ENCODE measurements around the gene MEGF11.

MEGF11 gene

DNA sequence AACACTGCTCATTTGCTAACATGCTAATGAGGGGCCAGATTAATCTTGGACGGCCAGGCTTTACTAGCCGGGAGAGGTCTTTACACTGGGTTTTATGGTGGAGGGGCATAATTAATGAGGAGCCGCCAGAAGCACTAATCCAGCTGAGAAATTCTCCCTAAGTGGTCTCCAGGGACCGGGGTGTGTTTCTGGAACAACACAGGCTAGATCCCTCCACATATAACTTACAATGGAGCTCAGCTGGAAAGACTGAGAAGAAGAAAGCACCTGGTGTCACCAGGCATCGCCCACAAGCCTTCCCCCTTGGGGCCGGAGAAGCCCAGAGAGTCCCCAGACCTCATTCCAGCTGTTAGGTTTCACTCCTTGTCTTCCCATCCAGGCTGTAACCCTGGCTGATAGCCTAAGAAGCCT, 127.5 kb downstream of the MEGF11 start:
- TF ChIP-seq CTCF (IDR thresholded peaks at IDR 0.05; ENCODE audit: low read depth, low read length) (no peak), EZH2phosphoT487 (IDR thresholded peaks at IDR 0.05; ENCODE audit: low read depth) (no peak)
- H3K9ac ChIP-seq (ENCODE audit: low read length), result no peak overlapping the region
- no peaks in the 10 kb centered on the region for H3K9me3 ChIP-seq (ENCODE audit: insufficient read depth, low read length)
- H3K4me3 ChIP-seq (ENCODE audit: low read length), result no peak overlapping the region
- no peaks in the 10 kb centered on the region for H3K36me3 ChIP-seq (replicated peaks; ENCODE audit: low read depth, low read length)
- H3K27ac ChIP-seq (ENCODE audit: low read length), result no peak overlapping the region
- no peak overlapping the region for H3K4me2 ChIP-seq (ENCODE audit: low read length)
- no peaks in the 10 kb centered on the region for H3K79me2 ChIP-seq (ENCODE audit: low read length)
- peaks cover 7% of the 10 kb centered on the region; the same call in 1 of the 2 replicates for H3K4me1 ChIP-seq (ENCODE audit: low read length)
- no peaks in the 10 kb centered on the region for H4K20me1 ChIP-seq (ENCODE audit: insufficient read depth, low read length)
- H3K27me3 ChIP-seq (ENCODE audit: low read depth, low read length), result peaks cover 86% of the 10 kb centered on the region
- no peak overlapping the region for H2AFZ ChIP-seq (ENCODE audit: low read depth, low read length)

DNA sequence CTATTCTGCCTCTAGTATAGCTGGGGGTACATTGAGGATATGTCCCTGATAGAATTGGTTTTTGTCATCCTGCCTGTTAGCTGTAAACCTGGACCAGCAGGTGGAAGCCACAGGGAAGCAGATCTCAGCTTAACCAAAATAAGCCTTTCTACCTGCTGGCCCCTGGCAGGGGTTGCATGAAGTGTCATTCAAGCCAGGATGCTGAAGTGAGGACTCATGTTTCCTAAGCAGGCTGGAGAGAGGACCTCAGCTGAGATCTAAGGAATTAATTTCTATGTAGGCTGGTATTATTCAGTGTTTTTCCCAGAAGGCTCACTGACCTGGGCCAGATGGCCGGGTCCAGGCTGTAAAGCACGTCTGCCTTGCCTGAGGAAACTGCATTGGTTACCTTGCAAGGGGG, 128.9 kb downstream of the MEGF11 start:
- TF ChIP-seq EZH2phosphoT487 (IDR thresholded peaks at IDR 0.05; ENCODE audit: low read depth) (no peak), CTCF (IDR thresholded peaks at IDR 0.05; ENCODE audit: low read depth, low read length) (no peak)
- Histone ChIP-seq H3K4me3 (ENCODE audit: low read length) (no peak overlapping the region), H3K9me3 (ENCODE audit: insufficient read depth, low read length) (no peaks in the 10 kb centered on the region), H3K79me2 (ENCODE audit: low read length) (no peaks in the 10 kb centered on the region), H3K27ac (ENCODE audit: low read length) (no peak overlapping the region), H2AFZ (ENCODE audit: low read depth, low read length) (no peak overlapping the region), H3K4me1 (ENCODE audit: low read length) (peaks cover 3% of the 10 kb centered on the region; the same call in 1 of the 2 replicates), H4K20me1 (ENCODE audit: insufficient read depth, low read length) (no peaks in the 10 kb centered on the region), H3K27me3 (ENCODE audit: low read depth, low read length) (peaks cover 83% of the 10 kb centered on the region), H3K36me3 (replicated peaks; ENCODE audit: low read depth, low read length) (no peaks in the 10 kb centered on the region), H3K4me2 (ENCODE audit: low read length) (no peak overlapping the region), H3K9ac (ENCODE audit: low read length) (no peak overlapping the region)

DNA sequence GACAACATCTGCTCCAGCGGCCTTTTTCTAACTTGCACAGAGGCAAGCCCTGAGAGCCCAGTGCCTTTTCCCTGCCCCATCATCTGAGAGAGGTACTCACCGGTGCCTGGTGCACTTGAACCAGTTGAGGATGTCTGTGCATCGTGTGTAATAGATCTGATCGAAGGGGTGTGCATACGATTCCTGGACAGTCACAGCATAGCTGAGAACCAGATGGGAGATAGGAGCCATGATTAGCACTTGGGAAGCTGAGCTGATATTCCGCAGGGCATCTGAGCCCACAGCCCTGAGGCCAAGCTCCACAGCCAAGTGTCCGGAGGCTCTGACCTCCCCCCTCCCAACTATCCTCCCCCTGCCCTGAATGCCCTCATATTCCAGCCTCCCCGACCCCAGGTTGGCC, 129.8 kb downstream of the MEGF11 start:
- TF ChIP-seq EZH2phosphoT487 (IDR thresholded peaks at IDR 0.05; ENCODE audit: low read depth), result no peak
- TF ChIP-seq CTCF (IDR thresholded peaks at IDR 0.05; ENCODE audit: low read depth, low read length), result no peak
- no peak overlapping the region for H2AFZ ChIP-seq (ENCODE audit: low read depth, low read length)
- no peaks in the 10 kb centered on the region for H3K79me2 ChIP-seq (ENCODE audit: low read length)
- H4K20me1 ChIP-seq (ENCODE audit: insufficient read depth, low read length), result no peaks in the 10 kb centered on the region
- no peaks in the 10 kb centered on the region for H3K4me1 ChIP-seq (ENCODE audit: low read length)
- no peaks in the 10 kb centered on the region for H3K9me3 ChIP-seq (ENCODE audit: insufficient read depth, low read length)
- no peak overlapping the region for H3K4me3 ChIP-seq (ENCODE audit: low read length)
- H3K9ac ChIP-seq (ENCODE audit: low read length), result no peak overlapping the region
- H3K27me3 ChIP-seq (ENCODE audit: low read depth, low read length), result peaks cover 78% of the 10 kb centered on the region
- H3K36me3 ChIP-seq (replicated peaks; ENCODE audit: low read depth, low read length), result no peaks in the 10 kb centered on the region
- no peak overlapping the region for H3K4me2 ChIP-seq (ENCODE audit: low read length)
- H3K27ac ChIP-seq (ENCODE audit: low read length), result no peak overlapping the region

DNA sequence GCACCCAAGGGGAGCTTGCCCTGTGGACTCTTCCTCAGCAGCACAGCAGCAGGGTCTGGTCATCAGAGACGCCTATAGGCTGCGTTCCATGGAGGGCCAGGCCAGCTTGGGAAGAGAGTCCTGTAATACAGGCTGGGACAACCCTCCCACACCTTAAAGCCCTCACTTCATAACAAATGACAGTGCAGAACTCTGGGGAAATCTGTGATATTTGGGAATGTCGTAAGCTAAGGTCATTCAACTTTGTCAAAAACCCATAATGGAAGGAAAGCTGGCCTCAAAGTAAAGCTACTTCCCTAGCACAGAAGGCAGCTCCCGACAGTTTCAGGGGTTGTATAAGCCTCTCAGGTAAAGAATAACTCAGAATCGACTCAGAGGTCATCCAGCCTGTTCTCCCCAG, 133.1 kb downstream of the MEGF11 start:
- TF ChIP-seq EZH2phosphoT487 (IDR thresholded peaks at IDR 0.05; ENCODE audit: low read depth) (no peak), CTCF (IDR thresholded peaks at IDR 0.05; ENCODE audit: low read depth, low read length) (no peak)

More for the DNA sequence above, 133.1 kb downstream of the MEGF11 start:
- Histone ChIP-seq H3K27ac (ENCODE audit: low read length) (no peak overlapping the region), H4K20me1 (ENCODE audit: insufficient read depth, low read length) (no peaks in the 10 kb centered on the region), H3K4me3 (ENCODE audit: low read length) (no peak overlapping the region), H3K4me2 (ENCODE audit: low read length) (no peak overlapping the region), H3K4me1 (ENCODE audit: low read length) (no peaks in the 10 kb centered on the region), H3K36me3 (replicated peaks; ENCODE audit: low read depth, low read length) (no peaks in the 10 kb centered on the region), H3K9ac (ENCODE audit: low read length) (no peak overlapping the region), H3K79me2 (ENCODE audit: low read length) (no peaks in the 10 kb centered on the region), H3K9me3 (ENCODE audit: insufficient read depth, low read length) (no peaks in the 10 kb centered on the region), H2AFZ (ENCODE audit: low read depth, low read length) (no peak overlapping the region), H3K27me3 (ENCODE audit: low read depth, low read length) (peaks cover 75% of the 10 kb centered on the region)

Data from OCI-LY3 (cell line).